Choroid plexus epithelial cell (primary cell): ENCODE data around the gene NAALADL1.

Experiments
- DNase-seq: peaks from one replicate; pipeline ENCODE4 v3.0.0-alpha.2; 2010; ENCODE audit warnings: low read depth
- H3K4me3 ChIP-seq: 2 replicates; pipeline ENCODE4 v1.5.1; 2011; ENCODE audit warnings: low read depth, mild to moderate bottlenecking, control low read depth, low read length, moderate library complexity
- TF ChIP-seq, protein P1 (sequence below): conservative IDR thresholded peaks from 2 replicates; pipeline ENCODE4 v1.5.1; 2011; ENCODE audit warnings: low read depth, mild to moderate bottlenecking, control low read depth, inconsistent platforms, low read length, moderate library complexity

Gene NAALADL1

DNA sequence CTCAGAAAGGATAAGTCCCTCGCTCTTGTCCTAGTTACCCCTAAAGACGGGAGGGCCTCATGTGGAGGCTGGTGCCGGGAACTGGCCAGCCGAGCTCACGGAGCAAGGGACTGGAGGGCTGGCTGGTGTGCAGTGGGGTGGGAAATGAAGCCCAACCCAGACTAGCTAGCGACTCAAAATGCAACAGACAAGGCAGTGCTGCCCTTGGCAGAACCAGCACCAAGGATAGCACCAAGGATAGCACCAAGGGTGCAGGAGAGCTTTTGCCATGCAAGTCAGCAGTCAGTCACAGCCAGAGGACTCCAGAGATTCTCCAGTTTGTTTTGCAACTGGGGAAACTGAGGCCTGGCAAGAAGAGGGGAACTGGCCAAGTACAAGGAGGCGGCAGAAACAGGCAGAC lies 55.1 kb downstream of the NAALADL1 start:
- peak; percentile 67 for DNase-seq
- H3K4me3 ChIP-seq, result no peak overlapping the region
- TF ChIP-seq, protein P1, sequence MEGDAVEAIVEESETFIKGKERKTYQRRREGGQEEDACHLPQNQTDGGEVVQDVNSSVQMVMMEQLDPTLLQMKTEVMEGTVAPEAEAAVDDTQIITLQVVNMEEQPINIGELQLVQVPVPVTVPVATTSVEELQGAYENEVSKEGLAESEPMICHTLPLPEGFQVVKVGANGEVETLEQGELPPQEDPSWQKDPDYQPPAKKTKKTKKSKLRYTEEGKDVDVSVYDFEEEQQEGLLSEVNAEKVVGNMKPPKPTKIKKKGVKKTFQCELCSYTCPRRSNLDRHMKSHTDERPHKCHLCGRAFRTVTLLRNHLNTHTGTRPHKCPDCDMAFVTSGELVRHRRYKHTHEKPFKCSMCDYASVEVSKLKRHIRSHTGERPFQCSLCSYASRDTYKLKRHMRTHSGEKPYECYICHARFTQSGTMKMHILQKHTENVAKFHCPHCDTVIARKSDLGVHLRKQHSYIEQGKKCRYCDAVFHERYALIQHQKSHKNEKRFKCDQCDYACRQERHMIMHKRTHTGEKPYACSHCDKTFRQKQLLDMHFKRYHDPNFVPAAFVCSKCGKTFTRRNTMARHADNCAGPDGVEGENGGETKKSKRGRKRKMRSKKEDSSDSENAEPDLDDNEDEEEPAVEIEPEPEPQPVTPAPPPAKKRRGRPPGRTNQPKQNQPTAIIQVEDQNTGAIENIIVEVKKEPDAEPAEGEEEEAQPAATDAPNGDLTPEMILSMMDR, result no peak

DNA sequence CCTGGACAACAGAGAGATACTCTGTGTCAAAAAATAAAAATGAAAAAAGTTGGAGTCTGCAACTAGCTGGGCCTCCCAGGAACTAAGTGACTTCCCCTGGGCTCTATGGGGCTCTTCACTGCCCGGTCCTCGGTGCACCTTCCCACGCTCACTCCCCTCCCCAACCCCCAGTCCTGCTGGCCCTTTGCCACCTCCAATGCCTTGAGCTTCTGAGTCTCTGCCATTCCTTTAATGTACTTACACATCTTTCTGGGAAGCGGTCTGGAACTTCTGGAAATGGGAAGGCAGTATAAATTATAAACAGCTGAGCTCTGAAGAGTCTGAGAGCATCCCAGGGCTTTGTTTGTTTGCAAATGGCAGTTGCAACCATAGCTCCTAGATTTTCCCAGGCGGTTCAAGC lies 55.6 kb downstream of the NAALADL1 start:
- TF ChIP-seq, protein P1, result no peak
- no peak overlapping the region for H3K4me3 ChIP-seq
- DNase-seq, result no peak

DNA sequence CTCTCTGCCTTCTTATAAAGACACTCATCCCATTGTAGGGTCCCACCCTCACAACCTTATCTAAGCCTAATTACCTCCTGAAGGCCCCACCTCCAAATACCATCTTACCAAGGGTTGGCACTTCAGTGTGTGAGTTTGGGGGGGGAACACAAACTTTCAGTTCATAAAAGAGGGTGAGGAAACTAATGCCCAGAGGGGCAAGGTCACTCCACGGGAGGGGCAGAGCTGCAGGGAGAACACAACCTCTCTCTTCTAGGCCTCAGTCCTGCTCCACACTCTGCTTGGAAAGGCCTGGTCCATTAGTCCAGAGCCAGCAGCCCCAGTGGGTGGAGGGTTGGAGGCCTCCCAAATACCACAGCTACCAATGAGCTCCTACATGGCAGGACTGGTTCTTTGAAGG lies 58.9 kb downstream of the NAALADL1 start:
- no peak for DNase-seq
- no peak overlapping the region for H3K4me3 ChIP-seq
- TF ChIP-seq, protein P1, result no peak

DNA sequence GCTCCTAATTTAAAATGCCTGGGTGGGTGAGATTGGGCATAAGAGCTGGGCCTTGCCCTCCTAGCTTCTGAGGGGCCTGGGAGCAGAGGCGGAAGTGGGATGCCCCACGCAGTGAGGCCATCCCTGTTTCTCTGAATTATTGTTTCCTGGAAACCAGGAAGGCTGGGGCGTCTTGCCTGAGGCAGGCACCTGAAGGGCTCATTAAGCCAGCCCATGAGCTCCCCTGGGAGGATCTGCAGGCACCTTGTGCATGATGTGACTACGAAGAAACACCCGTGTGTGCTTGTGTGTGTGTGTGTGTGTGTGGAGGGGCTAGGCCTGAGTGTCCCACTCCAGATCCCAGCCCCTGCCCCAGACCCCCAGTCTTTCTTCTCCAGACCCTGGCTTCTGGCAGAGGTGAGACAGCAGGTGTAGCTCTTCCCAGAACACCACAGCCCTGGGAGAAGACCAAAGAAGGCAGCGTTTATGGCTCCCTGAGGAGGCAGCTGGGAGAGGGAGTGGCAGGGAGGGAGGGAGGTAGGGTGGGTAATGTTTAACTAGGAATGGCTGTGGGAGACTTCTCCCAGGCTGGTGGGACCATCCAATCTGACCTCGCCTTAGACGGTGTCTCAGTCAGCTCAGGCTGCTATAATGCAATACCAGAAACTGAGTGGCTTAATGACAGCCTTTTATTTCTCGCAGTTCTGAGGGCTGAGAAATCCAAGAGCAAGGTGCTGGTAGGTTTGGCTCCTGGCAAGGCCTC lies 59.5 kb downstream of the NAALADL1 start:
- H3K4me3 ChIP-seq, result no peak overlapping the region
- TF ChIP-seq, protein P1, result no peak
- no peak for DNase-seq

DNA sequence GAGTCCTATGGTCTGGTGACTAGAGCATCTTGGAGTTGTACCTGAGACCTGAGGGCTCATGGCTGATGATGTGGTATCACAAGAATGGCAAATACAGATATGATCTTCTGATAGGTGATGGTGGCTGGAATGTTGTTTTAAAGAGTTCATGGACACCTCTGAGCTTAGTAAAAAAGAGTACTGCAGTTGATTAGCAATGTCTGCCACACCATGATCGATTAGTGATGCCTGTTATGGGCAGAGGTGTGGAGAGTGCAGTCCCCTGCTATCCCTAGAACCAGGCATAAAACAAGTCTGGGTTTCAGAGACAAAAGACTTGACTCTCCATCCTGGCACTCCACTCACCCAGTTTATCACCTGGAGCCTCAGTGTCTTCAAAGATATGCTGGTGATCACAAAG lies 60.2 kb downstream of the NAALADL1 start:
- TF ChIP-seq, protein P1, result no peak
- DNase-seq, result no peak
- H3K4me3 ChIP-seq, result no peak overlapping the region

DNA sequence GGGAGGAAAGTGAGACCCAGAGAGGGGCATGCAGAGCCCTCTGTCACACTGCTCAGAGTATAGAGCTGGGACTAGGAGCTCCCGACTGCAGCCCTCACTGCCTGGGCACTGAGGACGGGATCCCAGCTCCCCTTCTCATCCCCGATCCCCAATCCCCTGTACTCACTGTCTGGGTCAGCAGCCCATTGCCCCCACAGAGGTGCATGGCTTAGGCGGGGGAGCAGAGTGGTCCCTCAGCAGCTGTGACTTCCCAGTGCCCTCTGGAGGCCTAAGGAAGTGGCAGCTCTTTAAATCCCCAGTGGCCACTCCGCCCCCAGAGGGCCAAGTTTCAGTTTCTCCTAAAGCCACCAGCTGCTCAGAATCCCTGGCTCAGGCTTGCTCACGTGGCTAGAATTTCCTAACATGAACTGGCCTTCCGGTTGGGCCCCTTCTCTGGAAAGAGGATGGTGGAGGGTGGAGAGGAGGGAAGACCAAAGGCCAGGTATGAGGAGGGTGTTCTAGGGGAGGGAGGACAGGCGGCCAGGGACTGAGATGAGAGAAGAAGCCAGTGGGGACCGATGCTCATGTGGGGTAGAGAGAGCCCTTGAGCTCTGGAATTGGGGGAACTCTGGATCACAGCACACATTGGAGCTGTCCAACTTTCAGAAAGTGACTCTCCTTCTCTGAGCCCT lies 61.5 kb downstream of the NAALADL1 start, which contains the start of gene BATF2:
TSS of gene BATF2 (minus strand) at position 262 of the 671 bp plus-strand sequence. CDS start at position 205, 57 bp downstream.
- DNase-seq, result peak; percentile 72
- TF ChIP-seq, protein P1, result peak; percentile 58
- peak within 1 kb of the TSS; percentile 45 for H3K4me3 ChIP-seq
